GM21786 (cell line): Measurements from ENCODE around the gene EDDM3A.
"Not testable (repeated sequence)": the region's sequence is repeated elsewhere in the genome, so short reads cannot be mapped to it uniquely, and the experiment has no call there.

Source experiments
- ATAC-seq: cut with Tn5 transposase; IDR thresholded peaks from one replicate; pipeline ENCODE4 v1.9.1; 2021; ENCODE audit not compliant: unreplicated experiment

EDDM3A gene

GRCh38 chr14:20745571-20746358, at the start of gene EDDM3A:
TSS of gene EDDM3A (plus strand) at chr14:20745887. CDS start at chr14:20747581, 1,694 bp downstream.
- no peak for ATAC-seq

- no peak for ATAC-seq
Observed at GRCh38 chr14:20696764-20697163, 48.9 kb upstream of the EDDM3A start.

- ATAC-seq: no peak
Observed at GRCh38 chr14:20697273-20698017, 48.2 kb upstream of the EDDM3A start.

- no peak for ATAC-seq
Observed at GRCh38 chr14:20698018-20698329, 47.7 kb upstream of the EDDM3A start.

- ATAC-seq: no peak
Observed at GRCh38 chr14:20698934-20699333, 46.8 kb upstream of the EDDM3A start.

- ATAC-seq: no peak
Observed at GRCh38 chr14:20699931-20700330, 45.8 kb upstream of the EDDM3A start.

- not testable (repeated sequence) for ATAC-seq
Observed at GRCh38 chr14:20700965-20701364, 44.7 kb upstream of the EDDM3A start.

GRCh38 chr14:20706657-20707355, 38.9 kb upstream of the EDDM3A start:
- no peak for ATAC-seq

- ATAC-seq: no peak
Observed at GRCh38 chr14:20707622-20708021, 38.1 kb upstream of the EDDM3A start.

- ATAC-seq: no peak
Observed at GRCh38 chr14:20711261-20711660, 34.4 kb upstream of the EDDM3A start.

GRCh38 chr14:20711685-20712084, 34.0 kb upstream of the EDDM3A start:
- ATAC-seq: no peak

- ATAC-seq: no peak
Observed at GRCh38 chr14:20712904-20713303, 32.8 kb upstream of the EDDM3A start.

GRCh38 chr14:20714593-20715250, 31.0 kb upstream of the EDDM3A start:
- no peak for ATAC-seq

- ATAC-seq: no peak
Observed at GRCh38 chr14:20719777-20720176, 25.9 kb upstream of the EDDM3A start.

- no peak for ATAC-seq
Observed at GRCh38 chr14:20720741-20721140, 24.9 kb upstream of the EDDM3A start.

GRCh38 chr14:20722016-20722415, 23.7 kb upstream of the EDDM3A start:
- ATAC-seq: no peak

- ATAC-seq: no peak
Observed at GRCh38 chr14:20723488-20723887, 22.2 kb upstream of the EDDM3A start.

GRCh38 chr14:20726121-20726520, 19.6 kb upstream of the EDDM3A start:
- not testable (repeated sequence) for ATAC-seq

GRCh38 chr14:20726531-20726930, 19.2 kb upstream of the EDDM3A start:
- ATAC-seq: no peak

- no peak for ATAC-seq
Observed at GRCh38 chr14:20730891-20731290, 14.8 kb upstream of the EDDM3A start.

GRCh38 chr14:20732477-20732876, 13.2 kb upstream of the EDDM3A start:
- no peak for ATAC-seq
